Choroid plexus epithelial cell (primary cell): Measurements from ENCODE around the gene OR4E2.
A peak's percentile ranks its signal among the peaks of the same experiment; 100 is the strongest.

Experiments
- DNase-seq: peaks from one replicate; pipeline ENCODE4 v3.0.0-alpha.2; 2010; ENCODE audit warnings: low read depth
- H3K4me3 ChIP-seq: 2 replicates; pipeline ENCODE4 v1.5.1; 2011; ENCODE audit warnings: low read depth, mild to moderate bottlenecking, control low read depth, low read length, moderate library complexity
- CTCF ChIP-seq: conservative IDR thresholded peaks from 2 replicates; pipeline ENCODE4 v1.5.1; 2011; ENCODE audit warnings: low read depth, mild to moderate bottlenecking, control low read depth, inconsistent platforms, low read length, moderate library complexity

The OR4E2 gene

GRCh38 chr14:21634840-21635239 lies 18.8 kb upstream of the OR4E2 start, which contains the start of gene OR10G2:
TSS of gene OR10G2 (minus strand) at chr14:21634940. CDS start at chr14:21634842, 98 bp downstream.
- no peak for TF ChIP-seq CTCF
- H3K4me3 ChIP-seq = no peak within 1 kb of the TSS
- DNase-seq = no peak

GRCh38 chr14:21642683-21643082 lies 11.0 kb upstream of the OR4E2 start:
- no peak overlapping the region for H3K4me3 ChIP-seq
- no peak for TF ChIP-seq CTCF

GRCh38 chr14:21643407-21643806 lies 10.2 kb upstream of the OR4E2 start:
- no peak overlapping the region for H3K4me3 ChIP-seq
- DNase-seq = no peak
- no peak for TF ChIP-seq CTCF

More at GRCh38 chr14:21642683-21643082, 11.0 kb upstream of the OR4E2 start:
- no peak for DNase-seq

- DNase-seq = peak; percentile 60
- TF ChIP-seq CTCF = no peak
- no peak overlapping the region for H3K4me3 ChIP-seq
Measured at GRCh38 chr14:21647380-21647779, 6.3 kb upstream of the OR4E2 start.

- no peak overlapping the region for H3K4me3 ChIP-seq
- DNase-seq = no peak
- TF ChIP-seq CTCF = no peak
Measured at GRCh38 chr14:21652209-21652808, 1.3 kb upstream of the OR4E2 start.

- DNase-seq = no peak
- no peak overlapping the region for H3K4me3 ChIP-seq
- TF ChIP-seq CTCF = no peak
Measured at GRCh38 chr14:21654215-21654614, 580 bp downstream of the OR4E2 start.

GRCh38 chr14:21656980-21657379 lies 3.3 kb downstream of the OR4E2 start:
- no peak overlapping the region for H3K4me3 ChIP-seq
- no peak for DNase-seq
- TF ChIP-seq CTCF = no peak
